GM21528 (cell line): ENCODE data around the gene CAMK1.
A peak's percentile ranks its signal among the peaks of the same experiment; 100 is the strongest.
"Not testable (repeated sequence)": the region's sequence is repeated elsewhere in the genome, so short reads cannot be mapped to it uniquely, and the experiment has no call there.

ENCODE experiments used
- ATAC-seq: cut with Tn5 transposase; IDR thresholded peaks from one replicate; pipeline ENCODE4 v1.9.1; 2021; ENCODE audit warnings: mild to moderate bottlenecking, moderate library complexity; ENCODE audit not compliant: unreplicated experiment, low FRiP score

The CAMK1 gene

GRCh38 chr3:9778143-9779074 lies 8.7 kb upstream of the CAMK1 start:
- ATAC-seq = no peak

GRCh38 chr3:9777694-9778021 lies 7.9 kb upstream of the CAMK1 start:
- no peak for ATAC-seq

- ATAC-seq = no peak
These were observed 7.3 kb upstream of the CAMK1 start for GRCh38 chr3:9776896-9777693.

DNA sequence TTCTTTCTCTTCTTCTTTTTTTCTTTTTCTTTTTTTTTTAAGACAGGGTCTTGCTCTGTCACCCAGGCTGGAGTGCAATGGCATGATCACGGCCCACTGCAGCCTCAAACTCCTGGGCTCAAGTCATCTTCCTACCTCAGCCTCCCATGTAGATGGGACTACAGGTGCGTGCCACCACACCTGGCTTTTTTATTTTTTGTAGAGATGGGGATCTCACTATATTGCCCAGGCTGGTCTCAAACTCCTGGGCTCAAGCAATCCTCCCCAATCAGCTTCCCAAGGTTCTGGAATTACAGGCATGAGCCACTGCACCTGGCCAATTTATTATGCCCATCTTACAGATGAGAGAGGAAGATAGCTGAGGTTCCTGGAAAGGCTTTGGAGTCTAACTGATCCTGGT lies 1.3 kb upstream of the CAMK1 start:
- ATAC-seq = not testable (repeated sequence)

GRCh38 chr3:9770276-9770812 lies 597 bp upstream of the CAMK1 start:
- ATAC-seq = no peak

- ATAC-seq = no peak
These were observed 735 bp downstream of the CAMK1 start for GRCh38 chr3:9769012-9769411.

DNA sequence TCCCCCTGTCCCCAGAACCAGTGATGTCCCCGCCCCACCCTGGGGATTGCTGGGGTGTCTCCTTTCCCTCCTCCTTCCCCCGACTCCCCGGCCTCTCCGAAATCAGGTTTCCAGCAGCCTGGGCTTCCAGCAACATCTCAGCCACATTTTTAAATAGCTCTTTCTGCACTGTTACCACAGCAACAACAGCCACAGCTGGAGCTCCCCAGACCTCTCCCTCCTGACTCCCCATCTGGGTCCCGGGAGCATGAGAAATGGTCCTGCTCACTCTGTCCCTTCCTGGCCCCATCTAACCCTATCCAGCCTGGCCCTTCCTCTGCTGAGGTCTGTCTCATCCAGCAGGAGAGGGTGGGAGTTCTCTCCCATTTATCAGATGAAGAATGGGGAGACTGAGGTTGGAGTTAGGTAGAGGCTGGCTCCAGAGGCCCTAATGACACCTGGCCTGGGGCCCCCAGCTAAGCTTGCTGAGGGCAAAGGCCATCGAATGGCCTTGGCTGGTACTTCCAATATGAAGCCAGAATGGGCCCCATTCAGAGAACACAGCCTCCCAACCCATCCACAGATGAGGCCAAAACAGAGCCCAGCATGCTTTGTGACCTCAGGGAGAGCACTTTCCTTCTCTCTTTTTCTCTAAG lies 1.5 kb downstream of the CAMK1 start:
- ATAC-seq = no peak

GRCh38 chr3:9767418-9767817 lies 2.3 kb downstream of the CAMK1 start:
- ATAC-seq = no peak

GRCh38 chr3:9765865-9766264 lies 3.9 kb downstream of the CAMK1 start:
- ATAC-seq = no peak

GRCh38 chr3:9762871-9763270 lies 6.9 kb downstream of the CAMK1 start:
- ATAC-seq = no peak

GRCh38 chr3:9761919-9762318 lies 7.8 kb downstream of the CAMK1 start:
- ATAC-seq = no peak

GRCh38 chr3:9760779-9761505 lies 8.8 kb downstream of the CAMK1 start:
- ATAC-seq = no peak

- no peak for ATAC-seq
These were observed 12.3 kb downstream of the CAMK1 start for GRCh38 chr3:9757427-9757826.

DNA sequence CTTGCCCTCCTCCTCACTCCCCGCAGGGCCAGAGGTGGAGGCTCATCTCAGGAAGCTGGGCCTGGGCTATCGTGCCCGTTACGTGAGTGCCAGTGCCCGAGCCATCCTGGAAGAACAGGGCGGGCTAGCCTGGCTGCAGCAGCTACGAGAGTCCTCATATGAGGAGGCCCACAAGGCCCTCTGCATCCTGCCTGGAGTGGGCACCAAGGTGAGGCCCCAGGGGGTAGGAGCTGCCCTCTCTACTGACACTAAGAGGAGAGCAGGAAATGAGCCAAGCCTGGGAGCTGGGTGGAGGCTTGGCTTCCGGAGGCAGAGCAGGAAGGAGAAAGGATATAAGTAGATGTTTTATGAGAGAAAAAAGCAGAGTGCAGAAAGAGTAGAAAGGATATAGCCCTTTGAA lies 15.1 kb downstream of the CAMK1 start:
- ATAC-seq = no peak

GRCh38 chr3:9750556-9751411 lies 19.0 kb downstream of the CAMK1 start:
- ATAC-seq = no peak

- peak; percentile 92 for ATAC-seq
These were observed 19.8 kb downstream of the CAMK1 start, which contains the start of gene OGG1 for GRCh38 chr3:9749645-9750555. OGG1 (plus strand) TSS chr3:9749952; CDS start chr3:9750287, 335 bp downstream.

- ATAC-seq = no peak
These were observed 20.5 kb downstream of the CAMK1 start for GRCh38 chr3:9749296-9749644.

DNA sequence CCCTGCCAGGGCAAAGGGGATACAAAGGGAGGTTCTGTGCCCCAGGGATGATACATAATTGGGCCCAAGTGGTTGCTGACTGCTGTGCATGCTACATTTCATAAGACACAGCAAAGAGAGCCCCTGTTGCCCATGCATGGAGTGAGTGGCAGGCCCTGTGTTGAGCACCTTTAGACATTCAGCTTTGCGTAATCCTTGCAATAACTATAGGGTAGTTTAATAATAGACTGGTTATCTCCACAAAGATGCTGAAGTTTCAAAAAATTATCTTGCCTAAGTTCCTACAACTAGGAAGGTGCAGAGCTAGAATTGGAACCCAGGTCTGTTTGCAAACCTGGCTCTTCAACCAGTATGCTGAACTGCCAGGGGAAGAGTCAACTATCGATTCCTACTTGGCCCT lies 21.7 kb downstream of the CAMK1 start:
- no peak for ATAC-seq
